Endothelial cell of umbilical vein (primary cell): ENCODE data around the gene UGT1A5. TPM values are rescaled to one million over a fixed set of nuclear protein-coding genes. Genes with fewer than 3 reads are reported as not detected.

Source experiments
- BruUV-seq: library from RNA; stranded (reverse); fragments of 400-500 nt; replicated peaks from 2 replicates; lab custom pipeline; 2021; lab: Mats Ljungman, UMichigan
- CTCF ChIA-PET: fragments of 300-600, 350-600 bp; sonication (Branson Sonifier 250); formaldehyde crosslinking; loops from one replicate; lab custom pipeline; 2021; ENCODE audit warnings: antibody characterized with exemption, inconsistent platforms; lab: Charles Lee
- POLR2A ChIA-PET: fragments of 300-600, 350-600 bp; sonication (Branson Sonifier 250); formaldehyde crosslinking; loops from one replicate; lab custom pipeline; 2021; ENCODE audit warnings: antibody characterized with exemption, inconsistent platforms; lab: Charles Lee
- DNase-seq: peaks from one replicate; pipeline ENCODE4 v3.0.0-alpha.2; 2011; ENCODE audit warnings: low read depth, low spot score
- FAIRE-seq: peaks from 2 replicates; lab custom pipeline; 2011; peaks lifted over from hg19 to GRCh38; lab: Jason Lieb, UNC
- H2AFZ ChIP-seq: 2 replicates; pipeline ENCODE4 v1.6.0; 2012; ENCODE audit warnings: low read depth, low read length, control low read depth, inconsistent platforms
- H3K27ac ChIP-seq: 2 replicates; pipeline ENCODE4 v1.5.1; 2011; ENCODE audit warnings: low read depth, mild to moderate bottlenecking, control low read depth, low read length, moderate library complexity; ENCODE audit not compliant: insufficient read depth
- H3K27me3 ChIP-seq, 2 experiments: 2 replicates each; pipeline versions ENCODE4 v1.6.0 to v1.6.1; 2011; ENCODE audit warnings: low read length in 2 of 2, mixed read lengths in 1 of 2; ENCODE audit not compliant: control insufficient read depth in 2 of 2, insufficient read depth in 2 of 2
- H3K36me3 ChIP-seq, 2 experiments: 2 replicates in 1 of 2; 3 replicates in 1 of 2; pipeline ENCODE4 v1.5.1; 2011; ENCODE audit warnings: low read length in 2 of 2, mild to moderate bottlenecking in 1 of 2, moderate library complexity in 1 of 2; ENCODE audit not compliant: control insufficient read depth in 2 of 2, insufficient read depth in 2 of 2; ENCODE audit errors: extremely low read depth in 1 of 2
- H3K4me1 ChIP-seq: 3 replicates; pipeline ENCODE4 v1.5.1; 2011; ENCODE audit warnings: mild to moderate bottlenecking, low read length; ENCODE audit not compliant: control insufficient read depth, insufficient read depth; ENCODE audit errors: extremely low read depth
- H3K4me2 ChIP-seq: 2 replicates; pipeline ENCODE4 v1.6.1; 2011; ENCODE audit warnings: low read length, control low read depth, mixed read lengths; ENCODE audit not compliant: insufficient read depth
- H3K4me3 ChIP-seq, 3 experiments: fragments of 200-600 bp in 1 of 3; sonication (generic), shearing (Covaris generic) in 1 of 3; replicated peaks in 1 of 3; 2 replicates each; pipeline ENCODE4 v1.5.1; 2011 to 2016; ENCODE audit warnings: control low read depth in 3 of 3, low read length in 3 of 3, mild to moderate bottlenecking in 2 of 3, inconsistent platforms in 1 of 3, low read depth in 1 of 3, moderate library complexity in 1 of 3; ENCODE audit not compliant: insufficient read depth in 1 of 3
- H3K79me2 ChIP-seq: 2 replicates; pipeline ENCODE4 v1.6.0; 2012; ENCODE audit warnings: low read length, inconsistent platforms; ENCODE audit not compliant: control insufficient read depth, insufficient read depth
- H3K9ac ChIP-seq: replicated peaks from 2 replicates; pipeline ENCODE3; 2011; ENCODE audit warnings: low read length, control low read depth; ENCODE audit not compliant: insufficient read depth; ENCODE audit errors: extremely low read depth
- H3K9me1 ChIP-seq: replicated peaks from 3 replicates; pipeline ENCODE4 v1.6.0; 2011; ENCODE audit warnings: mild to moderate bottlenecking, low read length; ENCODE audit not compliant: control insufficient read depth, insufficient read depth; ENCODE audit errors: extremely low read depth
- H3K9me3 ChIP-seq: replicated peaks from 2 replicates; pipeline ENCODE4 v1.5.1; 2012; ENCODE audit warnings: low read length, inconsistent platforms; ENCODE audit not compliant: control insufficient read depth, insufficient read depth
- H4K20me1 ChIP-seq: replicated peaks from 2 replicates; pipeline ENCODE3; 2011; ENCODE audit warnings: mild to moderate bottlenecking, low read length; ENCODE audit not compliant: control insufficient read depth, insufficient read depth; ENCODE audit errors: extremely low read depth
- EZH2 ChIP-seq: IDR thresholded peaks from 2 replicates; pipeline ENCODE4 v1.6.1; 2012; ENCODE audit warnings: borderline replicate concordance, low read depth, mild to moderate bottlenecking, moderate library complexity, low read length, inconsistent platforms; ENCODE audit not compliant: severe bottlenecking
- FOS ChIP-seq: IDR thresholded peaks from 2 replicates; pipeline ENCODE4 v1.6.1; 2011; ENCODE audit warnings: mild to moderate bottlenecking, low read length, moderate library complexity, borderline replicate concordance; ENCODE audit not compliant: insufficient read depth
- GATA2 ChIP-seq: IDR thresholded peaks from 2 replicates; pipeline ENCODE4 v1.7.0; 2011; ENCODE audit warnings: low read depth, mild to moderate bottlenecking, moderate library complexity, mixed read lengths, low read length; ENCODE audit not compliant: insufficient read length, insufficient read depth
- JUN ChIP-seq: IDR thresholded peaks from 2 replicates; pipeline ENCODE4 v1.6.1; 2011; ENCODE audit warnings: borderline replicate concordance, low read depth; ENCODE audit not compliant: insufficient read length, insufficient read depth
- MYC ChIP-seq: IDR thresholded peaks from one replicate; pipeline ENCODE4 v1.6.1; 2011; ENCODE audit warnings: mild to moderate bottlenecking, low read depth, low read length
- POLR2A ChIP-seq: IDR thresholded peaks from 2 replicates; pipeline ENCODE4 v1.6.1; 2012; ENCODE audit warnings: low read depth, mild to moderate bottlenecking, control low read depth, low read length
- POLR2AphosphoS5 ChIP-seq: IDR thresholded peaks from 2 replicates; pipeline ENCODE4 v1.6.1; 2012; ENCODE audit warnings: low read depth, mild to moderate bottlenecking, control low read depth, low read length, moderate library complexity; ENCODE audit not compliant: insufficient read depth
- dilution Hi-C: fragments of 300-500 bp; cut with MboI; formaldehyde crosslinking; loops from one replicate; pipeline ENCODE4 v1.15.0; 2019; ENCODE audit warnings: low sequenced_read_pairs; ENCODE audit not compliant: extremely low pct_ligation_motif_present
- intact Hi-C: fragments of 100-400 bp; cut with micrococcal nuclease; formaldehyde crosslinking; loops from one replicate; pipeline ENCODE4 v1.10.0; 2022
- polyA plus RNA-seq, 4 experiments: library from polyadenylated mRNA; depleted of rRNA in 3 of 4; stranded (reverse) in 3 of 4; unstranded in 1 of 4; fragments of >200 nt; gene quantifications; 2 replicates each; pipeline versions ENCODE4 v1.2.1 to v1.2.3, GENCODE V29; 2011 to 2012; ENCODE audit warnings: missing spikeins in 1 of 4
- total RNA-seq: library from RNA; stranded (reverse); gene quantifications from 2 replicates; pipeline ENCODE4 v1.2.3, GENCODE V29; 2021
- TF ChIP-seq, protein P1 (sequence below), 2 donors: IDR thresholded peaks; 1 replicate in 1 of 2; 2 replicates in 1 of 2; pipeline ENCODE4 v1.5.1; 2011; ENCODE audit warnings: low read length in 2 of 2, mild to moderate bottlenecking in 2 of 2, moderate library complexity in 2 of 2, control low read depth in 1 of 2, inconsistent platforms in 1 of 2, low read depth in 1 of 2; ENCODE audit not compliant: insufficient read depth in 1 of 2; ENCODE audit errors: extremely low read depth in 1 of 2
- TF ChIP-seq, protein P2 (sequence below): IDR thresholded peaks from 2 replicates; pipeline ENCODE4 v1.6.1; 2011; ENCODE audit not compliant: insufficient read depth, insufficient read length

The UGT1A5 gene
- total and polyA plus RNA-seq, 2 donors (not counting 3 experiments of a cell fraction or from before 2014, with no cell fraction given), result not detected

DNA sequence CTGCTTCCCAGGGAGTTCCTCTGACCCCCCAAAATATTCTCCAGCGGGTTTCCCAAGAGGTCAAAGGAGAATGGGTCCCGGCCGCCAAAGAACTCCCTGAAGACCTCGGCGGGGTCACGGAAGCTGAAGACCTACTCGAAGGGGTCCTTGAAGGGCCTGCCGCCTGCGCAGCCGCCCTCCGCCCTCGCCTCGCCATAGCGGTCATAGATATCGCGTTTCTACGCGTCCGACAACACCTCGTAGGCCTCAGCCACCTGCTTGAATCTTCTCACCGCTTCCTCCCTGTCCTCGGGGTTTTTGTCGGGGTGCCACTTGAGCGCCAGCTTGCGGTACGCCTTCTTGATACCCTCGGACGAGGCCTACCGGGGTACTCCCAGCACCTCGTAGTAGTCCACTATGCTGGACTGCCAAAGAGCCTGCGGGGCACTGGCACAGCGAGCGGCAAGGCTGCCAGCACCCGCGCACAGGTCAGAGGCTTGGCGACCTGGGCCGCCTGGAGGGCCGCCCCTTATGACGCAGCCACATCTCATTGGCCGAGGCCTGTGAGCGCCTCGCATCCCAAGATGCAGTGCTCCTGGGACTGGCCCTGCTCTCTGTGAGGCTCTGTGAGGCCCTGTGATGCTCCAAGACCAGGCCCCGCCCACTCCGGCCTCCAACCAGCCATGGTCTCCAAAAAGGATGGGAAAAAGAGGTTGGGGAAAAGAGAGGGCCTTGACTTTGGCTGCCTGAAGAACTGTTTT, 42.3 kb downstream of the UGT1A5 start:
- dilution Hi-C loops, result no loop called here
- no peaks in the 10 kb centered on the region for H3K36me3 ChIP-seq
- ChIA-PET POLR2A (no interaction called here), CTCF (no interaction called here)
- DNase-seq (no peak), FAIRE-seq (no peak)
- TF ChIP-seq, protein P1, sequence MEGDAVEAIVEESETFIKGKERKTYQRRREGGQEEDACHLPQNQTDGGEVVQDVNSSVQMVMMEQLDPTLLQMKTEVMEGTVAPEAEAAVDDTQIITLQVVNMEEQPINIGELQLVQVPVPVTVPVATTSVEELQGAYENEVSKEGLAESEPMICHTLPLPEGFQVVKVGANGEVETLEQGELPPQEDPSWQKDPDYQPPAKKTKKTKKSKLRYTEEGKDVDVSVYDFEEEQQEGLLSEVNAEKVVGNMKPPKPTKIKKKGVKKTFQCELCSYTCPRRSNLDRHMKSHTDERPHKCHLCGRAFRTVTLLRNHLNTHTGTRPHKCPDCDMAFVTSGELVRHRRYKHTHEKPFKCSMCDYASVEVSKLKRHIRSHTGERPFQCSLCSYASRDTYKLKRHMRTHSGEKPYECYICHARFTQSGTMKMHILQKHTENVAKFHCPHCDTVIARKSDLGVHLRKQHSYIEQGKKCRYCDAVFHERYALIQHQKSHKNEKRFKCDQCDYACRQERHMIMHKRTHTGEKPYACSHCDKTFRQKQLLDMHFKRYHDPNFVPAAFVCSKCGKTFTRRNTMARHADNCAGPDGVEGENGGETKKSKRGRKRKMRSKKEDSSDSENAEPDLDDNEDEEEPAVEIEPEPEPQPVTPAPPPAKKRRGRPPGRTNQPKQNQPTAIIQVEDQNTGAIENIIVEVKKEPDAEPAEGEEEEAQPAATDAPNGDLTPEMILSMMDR (IDR thresholded peaks at IDR 0.05; ENCODE audit: extremely low read depth in 1 of 2, insufficient read depth in 1 of 2, low read depth in 1 of 2, low read length in 2 of 2), result no peak
- TF ChIP-seq GATA2 (no peak), EZH2 (no peak), POLR2A (no peak), POLR2AphosphoS5 (no peak), MYC (no peak), FOS (no peak), JUN (no peak)
- TF ChIP-seq, protein P2, sequence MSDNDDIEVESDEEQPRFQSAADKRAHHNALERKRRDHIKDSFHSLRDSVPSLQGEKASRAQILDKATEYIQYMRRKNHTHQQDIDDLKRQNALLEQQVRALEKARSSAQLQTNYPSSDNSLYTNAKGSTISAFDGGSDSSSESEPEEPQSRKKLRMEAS, result no peak
- no peaks in the 10 kb centered on the region for H3K79me2 ChIP-seq
- no peaks in the 10 kb centered on the region for H3K9me1 ChIP-seq
- no peak overlapping the region for H2AFZ ChIP-seq
- H3K27me3 ChIP-seq, result no peaks in the 10 kb centered on the region
- H3K9ac ChIP-seq, result no peak overlapping the region
- H3K4me2 ChIP-seq, result no peak overlapping the region
- intact Hi-C loops, result no loop called here
- H3K4me3 ChIP-seq, result no peak overlapping the region
- no peak overlapping the region for H3K27ac ChIP-seq
- BruUV-seq, result no TSS peak
- no peaks in the 10 kb centered on the region for H4K20me1 ChIP-seq
- H3K9me3 ChIP-seq, result no peaks in the 10 kb centered on the region
- H3K4me1 ChIP-seq, result no peaks in the 10 kb centered on the region
